ENCODE measurements around the gene NCAM2. TPM values are rescaled to one million over a fixed set of nuclear protein-coding genes. Genes with fewer than 3 reads are reported as not detected.

Gene NCAM2
- polyA plus RNA-seq, 3 donors = not detected

- Histone ChIP-seq H2AFZ (ENCODE audit: insufficient read depth, low read depth, low read length, poor library complexity, severe bottlenecking) (no peak overlapping the region), H3K79me2 (ENCODE audit: insufficient read depth, low read length) (no peaks in the 10 kb centered on the region), H3K4me2 (replicated peaks; ENCODE audit: extremely low read depth, low read length, poor library complexity, severe bottlenecking) (no peak overlapping the region), H3K4me3 (replicated peaks in 1 of 3; ENCODE audit: low read depth in 2 of 3, low read length in 3 of 3) (no peak overlapping the region), H3K4me1 (ENCODE audit: control insufficient read depth in 1 of 2, insufficient read depth in 2 of 2, low read length in 2 of 2) (no peaks in the 10 kb centered on the region), H3K27me3 (ENCODE audit: control insufficient read depth in 2 of 2, insufficient read depth in 2 of 2, low read length in 2 of 2) (no peaks in the 10 kb centered on the region), H4K20me1 (ENCODE audit: insufficient read depth, low read length) (no peaks in the 10 kb centered on the region), H3K36me3 (replicated peaks in 1 of 2; ENCODE audit: control insufficient read depth in 1 of 2, insufficient read depth in 2 of 2, low read length in 2 of 2) (no peaks in the 10 kb centered on the region), H3K9ac (ENCODE audit: insufficient read depth, low read length, poor library complexity, severe bottlenecking) (no peak overlapping the region), H3K9me3 (replicated peaks in 1 of 2; ENCODE audit: control insufficient read depth in 1 of 2, insufficient read depth in 1 of 2, low read length in 2 of 2) (peaks cover 5% of the 10 kb centered on the region in 2 donors), H3K27ac (ENCODE audit: low read depth in 1 of 2, low read length in 2 of 2) (no peak overlapping the region)
- peaks cover 0 to 5% (median 0%) of the 10 kb centered on the region in 3 donors for H3K27me3 Mint-ChIP-seq (ENCODE audit: low read depth in 3 of 3)
- no CpG with 5 or more reads among the region's 3 CpGs for WGBS (ENCODE audit: insufficient coverage)
- H3K4me1 Mint-ChIP-seq = no peaks in the 10 kb centered on the region
- H3K36me3 Mint-ChIP-seq = no peaks in the 10 kb centered on the region
- H3K4me3 Mint-ChIP-seq = no peak overlapping the region
- TF ChIP-seq CTCF (IDR thresholded peaks at IDR 0.05) = no peak
- H3K9me3 Mint-ChIP-seq = peaks cover 0 to 5% (median 2%) of the 10 kb centered on the region in 7 donors
- DNase-seq = no peak
- no peak overlapping the region for H3K27ac Mint-ChIP-seq
- intact Hi-C loops (cut with micrococcal nuclease) = no loop called here
These were observed 153.0 kb downstream of the NCAM2 start for GRCh38 chr21:21151231-21151630.

- no peaks in the 10 kb centered on the region for H3K79me2 ChIP-seq (ENCODE audit: insufficient read depth, low read length)
These were observed 158.2 kb downstream of the NCAM2 start for GRCh38 chr21:21156397-21156796.

More at GRCh38 chr21:21156397-21156796, 158.2 kb downstream of the NCAM2 start:
- Histone ChIP-seq H3K4me3 (replicated peaks in 1 of 3; ENCODE audit: low read depth in 2 of 3, low read length in 3 of 3) (no peak overlapping the region), H4K20me1 (ENCODE audit: insufficient read depth, low read length) (no peaks in the 10 kb centered on the region), H2AFZ (ENCODE audit: insufficient read depth, low read depth, low read length, poor library complexity, severe bottlenecking) (no peak overlapping the region), H3K27me3 (ENCODE audit: control insufficient read depth in 2 of 2, insufficient read depth in 2 of 2, low read length in 2 of 2) (no peaks in the 10 kb centered on the region), H3K9me3 (replicated peaks in 1 of 2; ENCODE audit: control insufficient read depth in 1 of 2, insufficient read depth in 1 of 2, low read length in 2 of 2) (no peaks in the 10 kb centered on the region), H3K36me3 (replicated peaks in 1 of 2; ENCODE audit: control insufficient read depth in 1 of 2, insufficient read depth in 2 of 2, low read length in 2 of 2) (no peaks in the 10 kb centered on the region), H3K9ac (ENCODE audit: insufficient read depth, low read length, poor library complexity, severe bottlenecking) (no peak overlapping the region), H3K4me2 (replicated peaks; ENCODE audit: extremely low read depth, low read length, poor library complexity, severe bottlenecking) (no peak overlapping the region), H3K4me1 (ENCODE audit: control insufficient read depth in 1 of 2, insufficient read depth in 2 of 2, low read length in 2 of 2) (no peaks in the 10 kb centered on the region), H3K27ac (ENCODE audit: low read depth in 1 of 2, low read length in 2 of 2) (no peak overlapping the region)
- H3K9me3 Mint-ChIP-seq = no peaks in the 10 kb centered on the region
- H3K36me3 Mint-ChIP-seq = no peaks in the 10 kb centered on the region
- no peak for TF ChIP-seq CTCF (IDR thresholded peaks at IDR 0.05)
- no peak overlapping the region for H3K4me3 Mint-ChIP-seq
- DNase-seq = no peak
- no peak overlapping the region for H3K27ac Mint-ChIP-seq
- intact Hi-C loops (cut with micrococcal nuclease) = no loop called here
- H3K4me1 Mint-ChIP-seq = no peaks in the 10 kb centered on the region
- peaks cover 0 to 1% (median 0%) of the 10 kb centered on the region in 3 donors for H3K27me3 Mint-ChIP-seq (ENCODE audit: low read depth in 3 of 3)

All from CD14-positive monocyte (primary cell).